ENCODE measurements around the gene BRD9.
A peak's percentile ranks its signal among the peaks of the same experiment; 100 is the strongest.
"Not testable (repeated sequence)": the region's sequence is repeated elsewhere in the genome, so short reads cannot be mapped to it uniquely, and the experiment has no call there.

The BRD9 gene

GRCh38 chr5:902129-902916 lies 9.7 kb upstream of the BRD9 start:
- peak in 1 of 3 experiments; percentile 53 for DNase-seq

DNA sequence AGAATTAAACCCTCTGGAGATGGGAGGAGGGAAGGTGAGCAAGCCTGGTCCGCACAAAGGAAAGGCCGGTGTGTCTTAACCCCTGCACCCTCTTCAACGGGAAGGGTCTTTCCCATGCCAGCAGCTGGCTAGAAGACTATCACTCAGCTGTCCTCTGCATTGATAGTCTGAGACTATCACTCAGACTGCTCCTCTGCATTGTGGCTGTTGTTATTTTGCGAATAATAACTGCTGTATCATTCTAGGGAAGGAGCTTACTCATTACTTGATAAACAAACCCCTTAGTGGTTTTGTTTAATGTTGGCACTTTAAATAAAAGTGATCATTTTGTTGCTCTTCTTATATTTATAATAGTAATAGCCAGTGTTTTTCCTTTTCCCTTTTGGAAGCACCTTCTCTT lies 8.2 kb upstream of the BRD9 start:
- DNase-seq = no peak

GRCh38 chr5:893711-894110 lies 1.1 kb upstream of the BRD9 start:
- DNase-seq = peak in 2 of 3 experiments; percentile 31 to 51

DNA sequence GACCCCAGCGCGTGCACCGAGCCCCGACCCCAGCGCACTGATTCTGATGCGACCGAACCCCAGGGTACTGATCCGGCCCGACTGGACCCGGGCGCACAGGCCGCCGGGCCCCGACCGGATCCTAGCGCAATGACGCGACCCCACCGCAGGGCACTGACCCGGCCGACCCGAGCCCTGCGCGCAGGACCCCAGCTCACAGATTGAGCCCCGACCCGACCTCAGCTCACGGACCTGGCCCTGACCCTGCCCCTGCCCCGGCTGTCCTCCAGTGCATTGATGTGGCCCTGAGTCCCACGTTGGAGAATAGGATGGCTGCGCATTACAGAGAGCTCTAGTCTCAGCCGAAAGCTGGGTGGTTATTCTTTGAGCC lies 521 bp upstream of the BRD9 start:
- no peak for DNase-seq

DNA sequence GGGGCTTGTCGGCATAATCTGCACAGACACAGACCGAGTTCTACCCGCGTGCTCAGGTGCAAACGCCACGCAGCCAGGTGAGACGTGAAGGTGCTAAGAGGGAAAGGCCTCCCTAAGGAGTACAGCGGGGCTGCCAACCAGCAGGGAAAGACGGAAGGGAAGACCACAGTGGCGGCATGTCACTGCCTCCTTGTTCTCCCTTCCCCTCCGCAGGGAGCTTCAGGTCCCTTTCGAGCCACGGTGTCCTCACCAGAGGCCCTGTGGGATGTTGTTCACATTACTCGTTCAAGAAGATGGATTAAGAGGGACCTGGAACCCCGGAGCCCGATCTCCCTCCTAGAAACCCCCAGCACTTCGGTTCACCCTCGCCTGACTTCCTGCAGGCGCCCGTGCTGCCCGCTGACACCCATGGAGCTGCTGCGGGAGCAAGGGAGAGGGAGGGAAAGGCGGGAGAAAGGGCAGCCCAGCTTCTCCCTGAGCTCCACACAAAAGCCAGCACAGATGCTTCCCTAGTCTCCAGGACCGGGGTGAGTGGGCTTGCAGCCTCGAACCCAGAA lies 686 bp downstream of the BRD9 start:
- DNase-seq = peak in 1 of 3 experiments; percentile 83

DNA sequence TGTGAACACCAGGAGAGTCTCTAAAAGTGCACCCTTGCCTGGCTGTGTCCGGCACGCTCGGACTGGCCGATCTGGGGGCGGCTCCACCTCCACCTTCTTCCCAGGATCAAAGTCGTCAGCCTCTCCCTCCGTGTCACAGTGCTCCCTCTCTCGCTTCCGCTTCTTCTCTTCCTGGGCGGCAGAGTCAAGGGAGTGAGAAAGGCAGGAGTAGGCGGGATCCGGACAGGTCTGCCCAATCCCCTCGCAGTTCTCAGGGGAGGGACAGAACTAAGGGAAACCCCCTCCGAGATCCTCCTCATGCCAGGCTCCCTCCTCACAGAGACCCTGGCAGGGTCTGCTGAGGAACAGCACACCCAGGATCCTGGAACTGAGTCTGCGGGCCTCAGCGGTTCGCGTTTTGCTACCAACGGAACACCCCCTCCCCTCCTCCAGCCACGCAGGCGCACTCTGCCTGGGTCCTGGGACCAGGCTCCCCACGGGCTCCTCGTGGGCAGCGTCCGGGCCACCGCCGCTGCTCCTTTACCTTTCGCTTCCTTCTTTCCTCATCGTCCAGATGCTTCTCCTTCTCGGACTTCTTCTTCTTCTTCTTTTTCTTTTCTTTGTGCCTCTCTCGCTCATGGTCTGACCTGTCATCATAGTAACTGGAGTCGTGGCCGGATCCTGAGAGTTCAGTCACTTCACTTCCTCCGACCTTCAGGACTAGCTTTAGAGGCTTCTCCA lies 1.3 kb downstream of the BRD9 start:
- no peak for DNase-seq

DNA sequence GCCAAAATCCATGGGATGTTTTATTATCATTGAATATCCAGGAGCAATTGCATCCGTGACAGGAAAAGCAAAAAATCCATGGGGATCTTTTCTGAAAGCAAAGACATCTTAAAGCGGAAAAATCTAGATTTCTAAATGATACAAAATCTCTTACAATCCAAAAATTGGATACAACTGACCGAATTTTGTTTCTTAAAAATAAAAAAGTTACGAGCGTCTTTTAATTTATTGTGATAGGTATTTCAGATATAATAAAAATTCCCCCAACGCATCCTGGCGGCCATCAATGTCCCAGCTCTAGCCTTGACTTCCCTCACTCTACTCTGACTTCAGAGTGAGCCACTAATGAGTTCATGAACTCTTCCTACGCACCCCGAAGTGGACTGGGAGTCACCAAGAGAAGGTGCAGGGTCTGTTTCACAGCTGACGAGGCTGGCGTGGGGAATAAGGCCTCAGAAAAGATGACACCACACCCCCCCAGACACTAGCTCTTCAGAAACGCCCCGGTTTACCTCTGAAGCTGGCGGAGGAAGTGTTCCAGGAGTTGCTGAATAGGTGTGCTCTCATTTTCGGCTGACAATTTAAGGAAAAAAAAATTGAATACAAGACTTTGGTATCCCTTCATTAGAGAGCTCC lies 3.4 kb downstream of the BRD9 start:
- no peak for DNase-seq

GRCh38 chr5:888638-889035 lies 4.0 kb downstream of the BRD9 start:
- no peak for DNase-seq

GRCh38 chr5:887947-888637 lies 4.5 kb downstream of the BRD9 start:
- DNase-seq = no peak

- peak in 1 of 3 experiments; percentile 46 for DNase-seq
Measured at GRCh38 chr5:886716-887325, 5.8 kb downstream of the BRD9 start.

DNA sequence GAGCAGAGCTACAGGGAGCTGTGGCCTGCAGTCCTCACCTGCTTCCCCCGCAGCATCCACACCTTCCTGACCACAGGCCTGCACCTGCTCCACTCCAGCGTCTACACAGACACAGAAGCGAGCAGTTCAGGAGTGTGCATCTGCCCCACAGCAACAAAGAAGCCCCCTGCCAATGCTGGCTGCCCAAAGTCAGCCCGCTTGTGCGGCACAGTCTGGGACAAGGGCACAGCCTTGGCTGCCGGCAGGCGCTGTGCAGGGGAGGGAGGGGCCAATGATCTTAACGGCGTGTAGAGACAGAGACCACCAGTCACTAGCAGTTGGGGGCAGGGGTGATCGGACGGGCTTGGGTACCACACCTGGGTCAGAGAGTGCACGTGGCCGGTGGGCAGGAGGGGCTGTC lies 6.6 kb downstream of the BRD9 start:
- DNase-seq = no peak

- DNase-seq = peak in 1 of 3 experiments; percentile 88
Measured at GRCh38 chr5:885529-885928, 7.1 kb downstream of the BRD9 start.

DNA sequence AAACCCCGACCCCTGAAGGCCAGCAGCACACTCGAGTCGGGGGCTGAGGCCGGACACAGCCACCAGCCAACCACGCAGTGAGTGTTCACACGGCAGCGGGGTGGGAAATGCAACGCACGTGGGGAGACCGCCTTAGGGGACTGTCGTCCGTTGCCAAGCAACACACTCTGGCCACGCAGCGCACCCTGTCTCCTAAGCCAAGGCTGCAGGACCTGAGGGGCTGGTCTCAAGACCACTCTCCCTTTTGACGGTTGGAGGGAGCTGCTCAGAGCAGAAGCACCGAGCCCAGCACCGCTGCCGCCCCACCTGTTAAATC lies 7.5 kb downstream of the BRD9 start:
- no peak for DNase-seq

- DNase-seq = no peak
Measured at GRCh38 chr5:884345-885126, 8.1 kb downstream of the BRD9 start.

GRCh38 chr5:883475-884181 lies 9.0 kb downstream of the BRD9 start:
- DNase-seq = no peak

- DNase-seq = no peak
Measured at GRCh38 chr5:882253-883183, 10.1 kb downstream of the BRD9 start.

GRCh38 chr5:881551-881935 lies 11.1 kb downstream of the BRD9 start:
- DNase-seq = no peak

GRCh38 chr5:880816-881550 lies 11.6 kb downstream of the BRD9 start:
- DNase-seq = no peak

DNA sequence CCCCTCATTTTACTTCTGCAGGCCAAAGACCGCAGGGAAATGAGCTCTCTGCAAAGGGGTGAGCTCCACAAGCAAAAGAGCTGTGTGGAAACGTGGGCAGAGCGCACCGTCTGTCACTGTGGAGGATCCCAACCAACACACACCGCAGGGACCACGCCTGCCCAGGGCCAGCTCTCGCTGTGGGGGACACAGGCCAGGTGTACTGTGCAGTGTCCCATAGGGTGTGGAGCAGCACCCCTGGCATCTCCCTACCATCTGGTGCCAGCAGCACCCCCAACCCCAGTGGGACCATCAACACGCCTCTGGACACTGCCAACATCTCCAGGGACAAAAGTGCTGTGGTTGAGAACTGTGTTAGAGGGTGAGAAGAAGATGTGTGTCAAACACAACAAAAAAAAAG lies 13.9 kb downstream of the BRD9 start:
- not testable (repeated sequence) for DNase-seq

Data from NCI-H1417 (cell line).